GM21390 (cell line): ENCODE data around the gene FNIP1.
"Not testable (repeated sequence)": the region's sequence is repeated elsewhere in the genome, so short reads cannot be mapped to it uniquely, and the experiment has no call there.

Experiments
- ATAC-seq: cut with Tn5 transposase; IDR thresholded peaks from one replicate; pipeline ENCODE4 v1.9.1; 2021; ENCODE audit not compliant: unreplicated experiment

The FNIP1 gene

DNA sequence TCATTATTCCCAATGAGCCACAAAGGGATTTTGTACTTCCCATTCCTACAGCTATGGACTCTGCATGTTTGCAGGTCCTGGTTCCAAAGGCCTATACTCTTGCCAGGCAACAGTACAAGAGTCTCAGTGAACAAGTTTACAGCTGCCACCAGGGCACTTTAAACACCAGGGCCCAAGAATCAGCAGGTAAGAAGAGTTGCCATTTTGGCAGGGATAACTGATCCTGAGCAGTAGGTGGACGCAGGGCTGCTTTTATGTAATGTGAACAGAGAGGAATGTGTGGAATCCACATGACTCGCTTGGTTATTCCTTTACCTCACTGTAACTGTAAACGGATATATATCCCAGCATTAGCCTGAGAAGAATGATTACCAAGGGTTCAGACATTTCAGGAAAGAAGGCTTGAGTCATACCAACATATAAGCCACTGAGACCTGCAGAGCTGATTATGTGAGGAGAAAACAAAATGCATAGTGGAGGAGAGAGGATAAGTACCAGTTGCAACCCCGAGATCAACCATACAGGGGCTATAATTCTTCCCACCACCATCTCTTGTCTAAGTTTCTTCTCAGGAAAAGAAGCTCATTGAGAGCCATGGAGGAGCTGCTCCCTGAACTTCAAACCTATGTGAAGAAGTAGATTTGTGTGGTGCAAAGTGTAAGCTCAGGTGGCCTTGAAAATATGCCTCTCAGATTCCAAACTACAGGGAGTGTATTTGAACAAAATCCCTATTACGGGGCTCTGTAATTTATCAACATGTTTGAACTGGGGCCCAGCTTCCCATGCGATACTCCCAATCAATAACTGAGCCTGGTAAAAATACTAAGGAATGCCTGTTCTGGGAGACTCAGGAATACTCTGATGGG lies 186.4 kb downstream of the FNIP1 start:
- ATAC-seq: no peak

DNA sequence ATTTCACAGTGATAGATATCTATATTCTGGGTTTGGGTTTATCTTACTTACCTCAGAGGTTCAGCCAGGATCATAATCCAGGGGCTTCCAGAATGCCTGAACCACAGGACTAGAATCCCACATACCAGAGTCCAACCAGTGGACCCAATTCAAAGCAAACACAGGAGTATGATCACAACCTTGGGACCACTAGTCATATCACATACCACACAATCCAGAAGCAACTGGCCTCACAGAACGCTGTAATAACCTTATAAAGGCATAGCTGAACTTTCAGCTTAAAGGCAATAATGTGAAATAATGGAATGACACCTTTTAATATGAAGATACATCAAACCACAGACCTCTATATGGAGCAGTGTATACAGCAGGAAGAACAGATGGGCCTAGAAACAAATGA lies 187.0 kb downstream of the FNIP1 start:
- ATAC-seq: no peak

GRCh38 chr5:131608597-131608996 lies 188.2 kb downstream of the FNIP1 start:
- ATAC-seq: no peak

DNA sequence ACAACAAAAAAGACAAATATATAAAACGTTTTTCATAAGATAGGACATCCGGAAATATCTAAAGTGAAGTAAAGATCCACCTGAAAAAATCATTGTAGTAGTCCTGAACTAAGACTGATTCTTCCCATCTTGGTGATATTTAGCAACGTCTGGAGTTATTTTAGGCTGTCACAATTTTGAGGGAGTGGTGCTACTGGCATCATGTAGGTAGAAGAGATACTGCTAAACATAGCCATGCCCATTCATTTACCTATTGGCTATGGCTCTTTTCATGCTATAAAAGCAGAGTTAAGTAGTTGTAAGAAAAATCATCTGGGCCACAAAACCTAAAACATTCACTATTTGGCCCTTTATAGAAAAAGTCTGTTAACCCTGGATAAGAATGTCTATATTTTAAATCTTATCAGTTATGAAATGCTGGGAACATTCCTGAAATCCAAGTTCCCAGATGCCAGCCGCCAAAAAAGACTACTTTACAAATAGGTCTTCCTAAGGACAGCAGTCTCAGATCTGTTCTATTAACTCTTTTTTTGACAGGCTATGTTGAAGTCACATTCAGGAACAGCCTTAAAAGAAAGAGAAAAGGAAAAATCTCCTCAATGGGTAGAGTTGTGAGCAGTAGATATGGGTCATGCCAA lies 188.8 kb downstream of the FNIP1 start:
- no peak for ATAC-seq

GRCh38 chr5:131607418-131607817 lies 189.4 kb downstream of the FNIP1 start:
- ATAC-seq: no peak

DNA sequence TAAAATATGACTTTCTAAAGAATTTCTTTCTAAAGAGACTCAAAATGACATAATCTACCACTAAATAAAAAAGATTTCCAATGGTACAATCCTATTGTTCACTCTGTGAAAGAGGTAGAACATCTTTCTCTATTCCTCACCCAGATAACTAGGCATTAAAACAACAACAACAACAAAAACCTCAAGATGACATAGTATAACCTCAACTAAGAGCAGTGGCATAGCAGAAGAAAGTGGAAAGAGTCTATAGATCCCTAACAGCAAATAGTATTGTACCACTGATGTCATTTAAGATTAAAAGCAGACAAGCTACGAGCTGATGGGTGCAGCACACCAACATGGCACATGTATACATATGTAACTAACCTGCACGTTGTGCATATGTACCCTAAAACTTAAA lies 191.7 kb downstream of the FNIP1 start:
- no peak for ATAC-seq

- ATAC-seq: peak; percentile 87
Measured at GRCh38 chr5:131595088-131596033, 201.5 kb downstream of the FNIP1 start.

- ATAC-seq: no peak
Measured at GRCh38 chr5:131593921-131594320, 202.9 kb downstream of the FNIP1 start.

DNA sequence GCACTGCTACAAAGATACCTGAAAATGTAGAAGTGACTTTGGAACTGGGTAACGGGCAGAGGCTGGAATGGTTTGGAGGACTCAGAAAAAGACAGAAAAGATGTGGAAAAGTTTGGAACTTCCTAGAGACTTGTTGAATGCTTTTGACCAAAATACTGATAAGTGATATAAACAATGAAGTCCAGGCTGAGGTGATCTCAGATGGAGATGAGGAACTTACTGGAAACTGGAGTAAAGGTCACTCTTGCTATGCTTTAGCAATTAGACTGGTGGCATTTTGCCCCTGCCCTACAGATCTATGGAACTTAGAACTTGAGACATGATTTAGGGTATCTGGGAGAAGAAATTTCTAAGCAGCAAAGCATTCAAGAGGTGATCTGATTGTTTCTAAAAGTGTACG lies 203.4 kb downstream of the FNIP1 start:
- not testable (repeated sequence) for ATAC-seq
